ENCODE data around the gene LRRC70.

- TF ChIP-seq CTCF (IDR thresholded peaks at IDR 0.05) (no peak), POLR2A (IDR thresholded peaks at IDR 0.05) (no peak), POLR2AphosphoS5 (IDR thresholded peaks at IDR 0.05) (no peak)
These were observed 7.1 kb downstream of the LRRC70 start for GRCh38 chr5:62585751-62586150.
